TTC549 (cell line): ENCODE measurements around the gene DDX39B.

Experiments used
- FAIRE-seq: peaks from 2 replicates; lab custom pipeline; 2012; peaks lifted over from hg19 to GRCh38; lab: Jason Lieb, UNC

Gene DDX39B

DNA sequence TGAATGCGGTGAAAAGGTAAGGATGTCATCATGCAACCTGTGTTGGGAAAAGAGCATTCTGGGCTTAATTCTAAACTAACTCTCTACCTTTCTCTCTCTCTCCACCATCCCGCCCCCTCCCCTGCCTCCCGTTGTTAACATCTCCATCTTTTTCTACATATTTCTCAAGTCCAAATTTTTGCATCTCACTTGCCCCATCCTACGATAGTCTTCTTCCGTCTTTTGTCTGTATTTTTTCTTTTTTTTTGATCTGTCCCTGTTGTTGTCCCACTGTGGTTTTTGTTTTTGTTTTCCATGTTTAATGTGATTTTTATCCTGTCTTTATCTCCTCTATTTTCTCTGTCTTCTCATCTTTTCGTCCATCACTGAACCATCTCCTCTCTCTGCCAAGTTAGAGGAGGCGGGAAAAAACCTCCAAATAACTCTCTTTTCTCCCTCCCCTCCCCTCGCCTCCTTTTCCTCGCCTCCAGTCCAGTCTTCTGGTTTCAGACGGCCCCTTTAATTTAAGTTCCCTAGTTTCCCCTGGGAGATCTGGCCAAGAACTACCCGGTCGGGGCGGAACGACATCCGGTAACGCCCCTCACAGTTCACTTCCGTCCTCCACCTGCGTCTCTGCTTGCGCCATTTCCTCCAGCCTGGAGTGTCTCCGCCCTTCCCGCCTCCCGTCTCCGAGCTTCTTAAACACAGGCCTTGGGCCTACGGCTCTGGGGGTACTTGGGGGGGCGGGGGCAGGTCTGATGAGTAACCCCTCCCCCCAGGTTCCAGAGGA is 5.3 kb upstream of the DDX39B start, which contains the start of gene NFKBIL1:
TSS of gene NFKBIL1 (plus strand) at position 651 of the 769 bp plus-strand sequence. CDS start at position 738, 87 bp downstream.
- peak; percentile 67 for FAIRE-seq

DNA sequence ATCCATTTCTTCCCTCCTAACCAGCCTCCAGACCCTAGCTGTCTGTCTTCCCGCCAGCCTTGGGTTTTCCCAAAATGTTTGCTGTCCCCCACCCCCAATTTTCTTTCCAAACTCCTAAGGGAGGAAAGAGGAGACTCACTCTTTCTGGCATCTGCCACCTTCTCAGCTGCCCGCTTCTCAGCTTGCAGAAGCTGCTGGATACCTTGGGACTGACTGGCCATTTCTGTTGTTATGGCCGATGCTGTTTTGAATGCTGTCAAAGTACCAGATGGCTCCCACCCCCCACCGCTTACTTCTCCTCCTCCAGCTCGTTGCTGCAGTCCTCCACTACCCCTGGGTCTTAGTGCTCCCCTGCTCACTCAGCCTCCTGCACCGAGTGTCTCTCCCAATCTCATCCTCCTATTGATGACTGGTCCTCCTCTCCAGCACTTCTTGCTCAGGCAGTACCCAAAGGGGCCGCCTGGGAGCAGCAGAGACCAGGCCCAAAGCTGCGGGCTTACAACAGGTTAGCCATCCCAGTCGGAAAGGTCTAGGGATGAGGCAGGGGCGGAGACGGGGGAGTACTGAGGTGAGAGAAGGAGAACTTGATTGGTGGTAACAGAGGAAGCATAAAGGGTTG is 4.6 kb upstream of the DDX39B start, which contains the start of gene ATP6V1G2:
TSS of gene ATP6V1G2 (minus strand) at position 270 of the 619 bp plus-strand sequence. CDS start at position 221, 49 bp downstream.
- peak; percentile 22 for FAIRE-seq

DNA sequence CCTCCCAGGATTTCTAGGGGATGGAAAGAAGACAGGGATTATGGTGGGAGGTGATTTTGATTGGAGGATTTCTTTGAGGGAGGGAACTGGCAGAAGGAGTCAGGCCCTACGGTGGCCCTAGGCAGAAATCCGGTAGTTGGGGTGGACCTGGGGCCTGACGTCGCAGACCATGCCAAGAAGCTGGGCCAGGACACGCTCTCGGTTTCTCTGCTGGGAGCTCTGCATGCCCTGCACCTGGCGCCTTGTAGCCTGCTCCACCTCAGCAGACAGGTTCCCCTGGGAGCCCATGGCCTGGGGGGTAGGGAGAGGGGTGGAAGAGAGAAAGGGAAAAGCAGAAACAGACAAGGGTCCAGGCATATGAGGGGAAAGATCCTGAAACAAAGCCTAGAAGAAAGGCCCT is 3.5 kb upstream of the DDX39B start:
- FAIRE-seq = no peak

DNA sequence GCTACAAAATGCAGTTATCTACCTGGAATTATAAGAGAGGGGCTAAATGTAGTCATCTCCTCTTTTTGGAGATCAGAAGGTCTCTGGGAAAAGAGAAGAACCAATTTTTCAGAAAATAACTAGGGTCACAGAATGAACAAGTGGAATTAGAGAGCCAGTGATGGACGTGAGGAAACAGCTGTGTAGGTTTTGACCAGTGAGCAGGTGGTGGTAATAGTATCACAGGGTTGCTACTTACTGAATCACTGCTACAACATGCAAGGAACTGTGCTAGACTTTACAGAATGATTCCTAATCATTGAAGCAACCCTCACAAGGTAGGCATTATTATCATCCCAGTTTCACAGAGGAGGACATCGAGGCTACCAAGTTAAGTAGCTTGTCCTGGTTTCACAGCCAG is 2.9 kb upstream of the DDX39B start:
- no peak for FAIRE-seq

DNA sequence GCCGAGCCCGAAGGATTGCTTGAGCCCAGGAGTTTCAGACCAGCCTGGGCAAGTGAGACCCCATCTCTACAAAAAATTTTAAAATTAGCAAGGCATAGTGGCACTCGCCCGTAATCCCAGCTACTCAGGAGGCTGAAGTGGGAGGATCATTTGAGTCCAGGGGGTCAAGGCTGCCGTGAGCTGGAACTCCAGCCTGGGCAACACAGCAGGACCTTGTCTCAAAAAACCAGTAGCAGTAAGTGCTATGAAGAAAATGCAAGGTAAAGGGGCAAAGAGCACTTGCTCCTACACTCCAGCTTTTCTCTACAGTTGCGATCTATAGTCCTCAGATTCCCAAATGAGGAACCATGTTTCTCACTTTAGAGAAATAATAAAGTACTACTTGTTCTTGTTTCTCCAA is 1.8 kb upstream of the DDX39B start:
- FAIRE-seq = no peak

DNA sequence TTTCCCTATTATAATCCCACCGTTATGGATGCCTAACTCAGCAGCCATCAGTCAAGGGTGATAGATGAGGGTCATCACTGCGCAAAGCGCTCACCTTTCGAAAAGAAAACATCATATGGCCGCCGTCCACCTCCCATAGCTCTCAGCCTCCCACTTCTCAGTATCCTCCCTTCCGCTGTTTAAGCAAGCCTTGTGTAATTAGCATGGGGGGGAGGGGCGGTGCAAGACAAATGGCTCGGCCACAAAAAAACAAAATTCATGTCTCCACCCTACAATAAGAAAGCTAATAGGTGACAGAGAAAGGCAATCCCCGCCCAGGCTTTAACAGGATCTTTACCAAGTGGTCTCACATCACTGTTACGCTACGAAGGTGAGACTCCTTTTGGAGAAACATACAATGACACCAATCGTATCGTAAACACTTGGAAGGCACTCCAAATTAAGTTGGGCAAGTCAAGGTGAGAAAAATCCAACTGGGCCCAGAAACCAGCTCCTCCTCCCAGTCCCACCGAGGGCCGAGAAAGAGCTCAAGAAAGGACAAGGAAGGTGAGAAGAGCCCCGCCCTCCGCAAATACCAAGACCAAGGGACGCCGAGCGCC is 645 bp downstream of the DDX39B start:
- no peak for FAIRE-seq

DNA sequence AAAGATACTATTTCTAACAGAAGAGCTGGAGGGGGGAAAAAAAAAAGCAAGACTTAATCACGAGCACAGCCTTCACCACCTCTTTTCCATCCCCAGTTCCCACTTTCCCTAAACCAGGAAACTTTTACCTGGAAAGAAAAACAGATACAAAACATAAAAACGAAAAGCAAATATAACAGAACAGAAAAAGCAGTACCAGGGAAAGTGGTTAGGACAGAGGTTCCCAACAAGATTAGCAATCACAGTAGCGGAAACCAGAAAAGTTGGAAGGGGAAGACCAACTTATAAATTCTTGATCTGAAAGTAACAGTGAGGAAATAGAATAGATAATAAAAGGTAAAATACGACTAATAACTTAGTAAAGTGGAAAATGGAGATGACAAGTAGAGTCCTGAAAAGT is 1.2 kb downstream of the DDX39B start:
- FAIRE-seq = no peak

DNA sequence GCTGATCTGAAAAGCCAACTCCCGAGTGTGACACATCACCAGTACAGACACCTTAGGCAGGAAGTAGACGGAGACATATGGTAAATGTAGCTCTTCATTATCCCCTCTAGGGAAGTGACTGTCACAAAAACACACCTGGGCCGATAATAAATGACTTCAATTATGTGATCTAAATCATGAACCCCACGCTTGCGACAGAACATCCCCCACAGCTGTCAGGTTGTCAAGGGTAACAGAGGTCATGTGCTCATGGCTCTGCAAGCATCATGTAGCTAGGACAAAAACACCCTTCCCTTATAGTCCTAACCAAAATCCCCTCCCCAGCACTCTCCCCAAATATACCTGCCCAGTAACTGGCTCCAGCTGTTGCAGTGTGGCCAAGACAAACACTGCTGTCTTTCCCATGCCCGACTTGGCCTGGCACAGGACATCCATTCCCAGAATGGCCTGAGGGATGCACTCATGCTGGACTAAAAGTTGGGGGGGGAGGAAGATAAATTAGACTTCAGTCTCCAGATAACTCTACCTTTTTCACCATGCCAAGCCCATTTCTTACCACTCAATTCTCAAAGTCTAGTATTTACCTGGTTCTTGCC is 2.9 kb downstream of the DDX39B start:
- no peak for FAIRE-seq

DNA sequence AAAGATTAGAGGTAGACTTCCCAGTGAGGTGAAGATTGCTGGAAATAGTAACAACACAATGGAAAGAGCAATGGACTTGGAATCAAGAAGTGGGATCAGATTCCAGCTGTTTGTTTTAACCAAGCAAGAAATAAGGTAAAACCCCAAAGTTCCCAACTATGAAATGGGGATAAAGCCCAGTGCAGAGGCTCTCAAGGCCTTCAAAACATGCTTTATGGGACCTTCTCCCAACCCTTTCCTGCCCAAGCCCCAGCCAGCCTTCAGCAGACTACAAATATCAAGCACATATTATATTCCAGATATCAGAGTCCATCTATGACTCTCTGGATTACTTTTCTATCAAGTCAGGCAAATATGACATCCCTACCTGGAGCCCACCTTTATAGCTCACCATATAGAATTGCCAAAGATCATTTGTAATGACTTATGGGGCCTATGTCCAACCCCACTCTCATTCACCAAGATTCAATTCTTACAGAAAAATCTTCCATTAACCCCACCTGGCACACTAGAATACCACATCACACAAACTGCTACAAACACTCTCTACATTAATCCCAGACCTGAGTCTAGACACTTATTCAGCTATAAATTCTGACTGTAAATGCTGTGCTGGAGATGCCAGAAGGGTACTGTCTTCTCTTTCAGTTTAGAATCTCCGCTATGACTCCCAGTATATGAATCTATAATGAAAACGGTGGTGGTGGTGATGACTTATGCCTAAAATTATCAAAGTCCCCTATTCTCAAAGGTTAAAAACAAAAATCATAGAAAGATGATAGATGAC is 6.1 kb downstream of the DDX39B start:
- no peak for FAIRE-seq

DNA sequence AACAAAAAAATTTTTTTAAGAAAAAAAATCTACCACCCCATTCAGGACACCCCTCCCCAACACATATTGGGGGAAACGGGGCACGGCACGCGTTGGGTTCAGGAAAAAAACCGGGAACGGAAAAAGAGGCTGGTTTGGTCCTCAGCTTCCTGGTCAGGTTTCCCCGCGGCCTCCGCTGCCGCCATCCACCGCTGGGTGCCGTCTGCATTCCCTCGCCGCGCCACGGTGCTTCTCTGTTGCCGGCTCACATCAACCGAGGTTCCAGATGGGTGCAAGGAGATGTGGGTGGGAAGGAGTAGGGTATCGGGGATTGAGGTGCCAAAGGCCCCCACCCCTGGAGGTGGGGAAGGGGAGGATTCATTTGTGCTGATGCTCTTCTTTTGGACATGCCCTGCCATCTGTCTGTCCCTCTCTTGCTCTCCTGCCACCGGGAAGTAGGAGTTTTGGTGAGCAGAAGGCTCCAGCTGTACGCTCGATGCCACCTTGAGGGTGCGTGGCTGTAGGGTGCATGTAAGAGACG is 7.2 kb downstream of the DDX39B start:
- FAIRE-seq = no peak

DNA sequence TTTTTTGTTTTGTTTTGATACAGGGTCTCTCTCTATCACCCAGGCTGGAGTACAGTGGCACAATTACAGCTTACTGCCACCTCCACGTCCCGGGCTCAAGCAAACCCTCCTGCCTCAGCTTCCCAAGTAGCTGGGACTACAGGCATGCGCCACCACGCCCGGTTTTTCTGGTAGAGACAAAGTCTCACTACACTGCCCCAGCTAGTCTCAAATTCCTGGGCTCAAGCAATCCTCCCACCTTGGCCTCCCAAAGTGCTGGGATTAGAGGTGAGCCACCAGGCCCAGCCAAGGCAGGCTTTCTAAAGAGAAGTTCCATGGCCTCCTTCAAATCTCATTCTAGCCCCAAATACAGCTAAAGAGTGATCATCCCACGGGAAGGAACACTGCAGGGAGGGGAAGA is 7.8 kb downstream of the DDX39B start:
- FAIRE-seq = no peak

DNA sequence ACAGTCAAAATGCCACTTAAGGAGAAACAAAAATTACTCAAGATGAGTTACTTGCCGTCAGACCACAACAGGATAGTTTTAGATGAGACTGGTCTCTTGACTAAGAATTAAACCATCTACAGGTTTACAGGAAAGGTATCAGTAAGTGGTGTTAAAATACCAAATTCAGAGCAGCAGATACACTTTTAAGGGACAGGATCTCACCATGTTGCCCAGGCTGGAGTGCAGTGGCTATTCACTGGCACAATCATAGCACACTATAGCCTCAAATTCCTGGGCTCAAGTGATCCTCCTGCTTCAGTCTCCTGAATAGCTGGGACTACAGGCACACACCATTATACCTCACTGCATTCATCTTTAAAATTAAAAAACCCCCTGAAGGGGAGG is 8.4 kb downstream of the DDX39B start:
- no peak for FAIRE-seq

DNA sequence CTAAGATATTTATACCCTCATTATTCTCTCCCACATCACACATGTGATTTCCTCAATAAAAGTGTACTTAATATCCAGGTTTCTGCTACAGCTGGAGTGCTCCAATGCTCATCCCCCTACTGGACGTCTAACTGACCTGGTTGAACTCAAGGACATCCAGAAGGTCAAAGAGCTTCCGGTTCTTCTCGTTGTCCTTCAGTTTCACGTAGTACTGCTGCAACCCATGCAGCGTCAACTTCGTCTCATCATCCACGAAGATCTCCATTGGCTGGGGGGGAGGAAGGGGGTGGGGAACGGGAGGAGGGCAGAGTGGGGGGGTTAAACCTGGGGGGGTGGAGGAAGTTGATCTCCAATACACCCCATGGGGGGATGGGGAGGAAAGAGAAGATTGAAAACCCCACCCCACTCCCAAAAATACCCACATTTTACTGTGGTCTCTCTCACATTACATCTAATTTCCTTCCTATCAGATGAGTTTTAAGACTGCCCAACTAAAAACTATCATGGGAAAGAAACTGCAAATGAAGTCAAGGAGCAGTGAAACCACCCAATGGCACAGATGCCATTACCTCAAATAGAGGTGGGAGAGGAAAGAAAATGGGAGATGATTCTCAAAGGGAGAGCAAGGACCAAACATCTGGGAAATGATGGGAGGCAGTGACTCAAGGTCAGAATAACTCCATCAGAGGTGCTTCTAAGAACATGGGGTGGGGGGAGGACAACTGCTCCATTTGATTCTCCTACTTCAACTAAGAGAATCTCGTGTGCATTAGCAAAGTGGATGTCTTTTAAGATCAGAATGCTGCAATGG is 9.0 kb downstream of the DDX39B start:
- FAIRE-seq = no peak

DNA sequence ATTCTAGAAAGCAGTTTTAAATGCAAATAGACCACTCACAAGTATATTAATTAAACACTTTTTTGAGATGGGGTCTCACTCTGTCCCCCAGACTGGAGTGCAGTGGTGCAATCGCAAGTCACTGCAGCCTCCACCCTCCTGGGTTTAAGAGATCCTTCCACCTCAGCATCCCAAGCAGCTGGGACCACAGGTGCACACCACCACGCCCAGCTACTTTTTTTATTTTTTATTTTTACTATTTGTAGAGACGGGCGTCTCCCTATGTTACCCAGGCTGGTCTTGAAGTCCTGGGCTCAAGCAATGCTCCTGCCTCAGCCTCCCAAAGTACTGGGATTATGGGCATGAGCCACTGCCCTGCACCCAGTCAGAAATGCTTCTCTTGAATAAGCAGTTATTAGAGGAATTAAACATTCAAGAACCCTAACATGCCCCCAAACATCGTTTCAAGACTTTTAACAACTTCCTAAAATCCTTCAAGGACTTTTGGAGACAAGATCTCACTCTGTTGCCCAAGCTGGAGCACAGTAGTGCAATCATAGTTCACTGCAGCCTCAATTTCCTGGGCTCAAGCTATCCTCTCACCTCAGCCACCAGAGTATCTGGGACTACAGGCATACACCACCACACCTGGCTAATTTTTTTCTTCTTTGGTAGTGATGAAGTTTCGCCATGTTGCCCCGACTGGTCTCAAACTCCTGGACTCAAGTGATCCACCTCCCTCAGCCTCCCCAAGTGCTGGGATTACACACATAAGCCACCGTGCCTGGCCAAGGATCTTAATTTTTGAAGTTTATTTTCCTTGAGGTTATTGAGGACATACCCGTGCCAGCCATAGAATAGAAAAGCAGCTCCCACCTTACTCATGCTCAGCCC is 9.8 kb downstream of the DDX39B start:
- no peak for FAIRE-seq

DNA sequence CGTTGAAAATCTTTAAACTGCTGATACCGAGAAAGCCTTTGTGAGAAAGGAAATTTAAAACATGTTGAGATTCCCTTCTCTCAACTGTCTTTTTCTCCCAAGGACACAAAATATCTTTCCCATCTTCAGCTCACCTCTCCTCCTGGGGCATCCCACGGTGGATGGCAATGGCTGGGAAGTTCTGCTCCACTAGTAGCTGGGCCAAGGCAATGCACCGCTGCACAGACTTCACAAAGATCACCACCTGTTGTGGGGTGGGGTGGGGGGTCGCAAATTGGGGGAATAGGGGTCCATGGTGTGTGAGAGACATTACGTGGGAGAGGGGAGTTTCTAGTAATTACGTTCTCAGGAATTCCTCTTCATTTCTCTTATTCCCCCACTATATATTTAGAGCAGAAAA is 10.6 kb downstream of the DDX39B start:
- FAIRE-seq = no peak

DNA sequence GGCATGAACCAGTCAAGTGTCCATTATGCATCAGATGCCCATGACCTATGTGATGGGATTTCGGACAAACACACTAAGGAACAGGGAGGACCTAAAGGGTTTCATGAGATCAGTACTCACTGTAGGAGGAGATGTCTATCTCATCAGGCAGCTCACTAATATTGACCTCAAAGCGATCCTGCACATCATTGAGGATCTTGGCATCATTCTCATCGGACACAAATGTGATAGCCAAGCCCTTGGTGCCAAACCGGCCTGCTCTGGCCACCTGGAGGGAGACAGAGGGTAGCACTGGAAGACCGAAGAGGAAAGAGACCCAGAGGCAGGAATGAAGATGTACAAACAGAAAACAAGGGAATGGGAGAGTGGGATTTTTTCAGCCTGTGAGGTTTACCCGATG is 11.1 kb downstream of the DDX39B start:
- no peak for FAIRE-seq

DNA sequence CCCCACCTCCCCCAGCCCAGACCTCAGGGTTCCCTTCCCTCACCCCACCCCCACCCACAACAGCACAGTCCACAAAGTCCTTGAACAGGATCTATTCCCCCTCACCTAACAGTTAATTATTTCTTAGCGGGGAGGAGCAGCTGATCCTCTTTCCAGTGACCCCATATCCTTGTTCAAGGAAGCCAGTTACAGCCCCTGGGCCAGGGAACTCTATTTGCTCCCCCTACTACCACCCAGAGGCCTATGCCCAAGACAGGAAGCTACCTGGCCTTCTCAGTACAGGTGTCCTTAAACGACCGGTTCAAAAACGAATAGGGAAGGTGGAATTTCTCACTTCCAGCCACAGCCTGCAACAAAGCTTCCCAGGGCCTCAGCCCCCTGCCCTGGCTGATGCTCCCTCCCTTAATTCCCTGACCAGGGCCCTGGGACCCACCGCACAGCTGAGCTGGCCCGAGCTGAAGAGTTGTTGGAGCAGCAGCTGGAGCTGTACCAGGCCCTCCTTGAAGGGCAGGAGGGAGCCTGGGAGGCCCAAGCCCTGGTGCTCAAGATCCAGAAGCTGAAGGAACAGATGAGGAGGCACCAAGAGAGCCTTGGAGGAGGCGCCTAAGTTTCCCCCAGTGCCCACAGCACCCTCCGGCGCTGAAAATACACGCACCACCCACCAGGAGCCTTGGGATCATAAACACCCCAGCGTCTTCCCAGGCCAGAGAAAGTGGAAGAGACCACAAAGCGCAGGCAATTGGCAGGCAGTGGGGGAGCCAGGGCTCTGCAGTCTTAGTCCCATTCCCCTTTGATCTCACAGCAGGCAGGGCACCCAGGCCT is 12.3 kb downstream of the DDX39B start:
- no peak for FAIRE-seq

DNA sequence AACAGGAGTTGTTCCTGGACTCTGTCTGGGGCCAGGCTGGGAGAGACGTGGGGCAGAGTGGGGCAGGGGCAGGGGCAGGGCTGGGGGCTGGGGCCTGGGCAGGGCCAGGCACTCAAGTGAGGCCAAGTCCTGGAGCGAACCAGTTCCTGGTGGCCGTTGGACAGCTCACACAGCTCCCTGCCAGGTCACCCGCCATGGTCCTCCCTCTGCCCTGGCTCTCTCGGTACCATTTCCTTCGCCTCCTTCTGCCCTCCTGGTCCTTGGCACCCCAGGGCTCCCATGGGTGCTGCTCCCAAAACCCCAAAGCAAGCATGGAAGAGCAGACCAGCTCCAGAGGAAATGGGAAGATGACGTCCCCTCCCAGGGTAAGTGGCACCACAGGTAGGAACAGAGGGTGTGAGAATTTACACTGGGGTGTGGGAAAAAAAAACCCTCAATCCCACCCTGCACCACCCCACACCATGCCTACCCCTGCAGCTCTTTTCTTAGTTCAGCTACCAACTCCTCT is 12.9 kb downstream of the DDX39B start, which contains the start of gene MCCD1:
TSS of gene MCCD1 (plus strand) at position 142 of the 508 bp plus-strand sequence. CDS start at position 195, 53 bp downstream.
- no peak for FAIRE-seq

DNA sequence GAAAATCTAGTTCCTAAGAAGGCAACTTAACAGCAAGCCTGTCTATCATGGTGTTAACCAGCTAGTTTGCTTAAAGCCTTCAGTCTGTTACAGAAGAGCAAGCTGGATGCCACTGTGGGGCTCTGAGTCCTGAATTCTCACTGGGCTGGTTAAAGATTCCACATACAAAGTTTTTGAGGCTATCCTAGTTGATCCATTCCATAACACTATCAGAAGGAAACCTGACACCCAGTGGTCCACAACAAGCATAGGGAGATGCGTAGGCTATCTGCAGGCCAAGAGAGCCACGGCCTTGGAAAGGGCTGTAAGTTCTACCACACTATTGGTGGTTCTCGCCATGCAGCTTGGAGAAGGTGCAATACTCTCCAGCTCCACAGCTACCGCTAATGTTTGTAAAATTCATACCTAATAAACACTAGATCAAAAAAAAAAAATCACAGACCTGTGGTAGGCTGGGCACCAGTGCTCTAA is 13.5 kb downstream of the DDX39B start:
- no peak for FAIRE-seq
